H1 (cell line): ENCODE results near the gene FASTK. TPM values are rescaled to one million over a fixed set of nuclear protein-coding genes. Genes with fewer than 3 reads are reported as not detected.

Experiments used
- ASH2L ChIP-seq: fragments of 200-600, 300-600 bp; sonication (generic); IDR thresholded peaks from one replicate; pipeline ENCODE4 v1.7.1; 2017; ENCODE audit warnings: low read length
- CHD2 ChIP-seq: IDR thresholded peaks from 2 replicates; pipeline ENCODE4 v1.6.1; 2012; ENCODE audit warnings: low read length, improper control_type of control experiment
- KDM4A ChIP-seq: IDR thresholded peaks from one replicate; pipeline ENCODE4 v1.7.1; 2012; ENCODE audit warnings: low read depth, mild to moderate bottlenecking, moderate library complexity, low read length, inconsistent platforms; ENCODE audit not compliant: severe bottlenecking
- RAD21 ChIP-seq, 2 experiments: IDR thresholded peaks in 1 of 2; conservative IDR thresholded peaks in 1 of 2; 2 replicates each; pipeline ENCODE4 v1.6.1; 2011; ENCODE audit warnings: low read depth in 2 of 2, low read length in 2 of 2, improper control_type of control experiment in 1 of 2, inconsistent platforms in 1 of 2, mild to moderate bottlenecking in 1 of 2, moderate library complexity in 1 of 2
- RBBP5 ChIP-seq: IDR thresholded peaks from 2 replicates; pipeline ENCODE4 v1.7.1; 2012; ENCODE audit warnings: low read depth, mild to moderate bottlenecking, inconsistent platforms, low read length, moderate library complexity, borderline replicate concordance
- SRF ChIP-seq: IDR thresholded peaks from 2 replicates; pipeline ENCODE4 v1.6.1; 2011; ENCODE audit warnings: mild to moderate bottlenecking, low read depth, low read length, moderate library complexity
- TAF7 ChIP-seq: optimal IDR thresholded peaks from 2 replicates; pipeline ENCODE3; 2011; ENCODE audit warnings: low read depth, mild to moderate bottlenecking, inconsistent platforms, low read length, moderate library complexity, borderline replicate concordance
- polyA plus RNA-seq, 7 experiments: library from polyadenylated mRNA; depleted of rRNA in 3 of 7; stranded (reverse) in 5 of 7; unstranded in 2 of 7; fragments of >200 nt in 5 of 7; fragments of 200-250 nt in 2 of 7; gene quantifications; 1 replicate in 5 of 7; 2 replicates in 1 of 7; 4 replicates in 1 of 7; pipeline versions ENCODE4 v1.2.1 to v1.2.3, GENCODE V29; 2011 to 2013; ENCODE audit warnings: missing spikeins in 2 of 7, mixed read lengths in 2 of 7
- total RNA-seq: library from RNA; stranded (reverse); fragmentation: NEBNext Ultra II Directional; extraction: Animal tissue kit (Norgen Biotek cat#: 25700); gene quantifications from 2 replicates; pipeline ENCODE4 v1.2.1, GENCODE V29; 2021

FASTK gene
- total and polyA plus RNA-seq, 2 of the 8 experiments (the other 6 are each of a cell fraction or from before 2014, with no cell fraction given) = 39.4 to 84.0 TPM

DNA sequence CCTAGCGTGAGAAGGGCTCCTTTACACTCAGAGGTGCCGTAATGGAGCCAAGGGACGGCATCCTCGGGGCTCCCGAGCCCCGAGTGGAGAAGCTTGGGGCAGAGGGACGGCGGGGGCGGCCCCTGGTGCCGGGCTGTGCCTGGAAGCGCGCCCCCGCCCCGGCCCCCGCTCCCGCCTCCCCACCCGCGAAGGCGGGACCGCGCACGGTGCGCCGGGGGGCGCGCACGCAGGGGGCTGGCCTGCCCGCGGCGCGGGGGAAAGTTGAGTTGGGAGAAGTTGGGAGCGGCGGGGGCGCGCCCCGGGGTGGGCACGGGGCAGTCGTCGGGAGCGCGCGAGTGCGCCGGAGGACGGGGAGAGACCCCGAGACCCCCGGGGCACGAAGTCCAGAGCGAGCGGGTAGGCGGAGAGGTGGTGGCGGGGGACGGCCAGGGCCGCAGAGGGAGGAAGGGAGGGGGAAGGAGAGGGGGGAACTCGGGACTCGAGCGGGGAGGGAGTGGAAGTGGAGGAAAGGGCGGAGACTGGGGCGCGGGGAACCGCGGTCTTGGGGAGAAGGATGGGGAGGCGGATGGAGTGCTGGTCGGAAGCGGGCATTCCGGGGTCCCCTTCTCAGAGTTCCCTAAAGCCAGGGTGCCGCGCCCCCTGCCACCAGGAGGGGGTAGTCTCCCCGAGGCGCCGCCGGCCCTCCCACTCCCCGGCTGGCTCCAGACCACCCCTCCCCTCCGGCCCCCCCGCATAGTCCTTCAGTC lies 21.1 kb downstream of the FASTK start, which contains the start of gene SLC4A2 (continued):
- TF ChIP-seq TAF7 (no peak), CHD2 (no peak), SRF (no peak), KDM4A (peak; percentile 67), ASH2L (peak; percentile 87), RAD21 (IDR thresholded peaks at IDR 0.05 in 1 of 2, conservative IDR thresholded peaks at IDR 0.05 in 1 of 2; ENCODE audit: low read depth in 2 of 2, low read length in 2 of 2) (no peak), RBBP5 (0 out of 2 replicates have a peak, but pooled peaks have one; percentile 54)
